ENCODE data around the gene GZMA.
"Not testable (repeated sequence)": the region's sequence is repeated elsewhere in the genome, so short reads cannot be mapped to it uniquely, and the experiment has no call there.

Gene GZMA

DNA sequence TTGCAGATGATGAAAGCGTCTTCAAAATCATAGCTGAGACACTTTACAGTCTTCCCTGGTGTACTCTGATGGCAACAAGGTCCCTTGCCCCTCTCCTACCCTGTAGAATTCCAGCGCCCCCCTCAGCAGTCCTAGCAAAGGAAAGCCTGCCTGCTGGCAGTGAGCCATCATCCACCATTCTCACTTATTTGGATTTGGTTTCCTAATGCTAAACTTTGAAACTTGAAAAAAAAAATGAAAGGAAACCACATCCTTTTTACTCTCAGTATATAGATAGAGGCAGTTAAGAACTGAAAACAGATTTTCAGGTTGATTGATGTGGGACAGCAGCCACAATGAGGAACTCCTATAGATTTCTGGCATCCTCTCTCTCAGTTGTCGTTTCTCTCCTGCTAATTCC is at the start of gene GZMA:
Gene GZMA (plus strand): TSS at position 299 of the 400 bp plus-strand sequence. CDS start 37 bp downstream, at position 336.
- no peak for DNase-seq

DNA sequence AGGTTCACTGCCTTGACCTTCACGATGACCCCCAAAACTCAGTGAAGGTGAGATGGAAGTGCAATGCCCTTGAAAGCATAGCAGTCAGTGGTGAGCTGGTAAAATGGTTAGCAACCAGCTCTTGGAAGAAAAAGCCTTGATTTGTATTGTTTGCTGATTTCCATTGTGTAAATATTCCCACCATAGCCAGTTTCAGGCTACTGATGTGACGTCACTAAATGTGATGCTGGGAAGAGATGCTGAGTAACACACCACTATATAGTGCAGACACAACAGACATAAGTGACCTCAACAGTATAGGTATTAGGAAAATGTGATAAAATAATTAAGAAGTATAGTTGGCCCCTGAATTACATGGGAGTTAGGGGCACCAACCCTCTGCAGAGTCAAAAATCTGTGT is 47.3 kb upstream of the GZMA start:
- no peak for DNase-seq

- peak; percentile 21 for DNase-seq
Observed at GRCh38 chr5:55062039-55062779, 40.2 kb upstream of the GZMA start.

GRCh38 chr5:55063220-55063863 is 39.1 kb upstream of the GZMA start:
- DNase-seq = no peak

- no peak for DNase-seq
Observed at GRCh38 chr5:55063899-55064298, 38.5 kb upstream of the GZMA start.

GRCh38 chr5:55064523-55064922 is 37.9 kb upstream of the GZMA start:
- DNase-seq = no peak

GRCh38 chr5:55066277-55066676 is 36.2 kb upstream of the GZMA start:
- no peak for DNase-seq

DNA sequence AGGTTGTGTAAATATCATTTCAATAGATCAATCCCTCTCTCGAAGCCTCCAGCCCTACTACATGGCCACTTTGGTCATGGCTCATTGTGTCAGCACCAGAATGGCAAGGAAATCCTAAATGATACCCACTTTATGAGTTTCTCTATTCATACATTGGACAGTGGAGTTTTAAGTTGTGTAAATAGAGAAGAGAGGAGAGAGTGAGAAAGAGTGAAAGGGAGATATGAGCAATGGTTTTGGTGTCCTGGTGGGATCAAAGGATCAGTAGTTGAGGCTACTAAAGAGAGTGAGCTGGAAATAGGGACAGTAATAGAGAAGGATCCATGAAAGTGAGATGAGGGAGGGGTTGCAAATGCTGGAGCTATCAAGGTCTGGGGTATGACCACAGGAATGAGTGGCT is 31.5 kb upstream of the GZMA start:
- DNase-seq = no peak

DNA sequence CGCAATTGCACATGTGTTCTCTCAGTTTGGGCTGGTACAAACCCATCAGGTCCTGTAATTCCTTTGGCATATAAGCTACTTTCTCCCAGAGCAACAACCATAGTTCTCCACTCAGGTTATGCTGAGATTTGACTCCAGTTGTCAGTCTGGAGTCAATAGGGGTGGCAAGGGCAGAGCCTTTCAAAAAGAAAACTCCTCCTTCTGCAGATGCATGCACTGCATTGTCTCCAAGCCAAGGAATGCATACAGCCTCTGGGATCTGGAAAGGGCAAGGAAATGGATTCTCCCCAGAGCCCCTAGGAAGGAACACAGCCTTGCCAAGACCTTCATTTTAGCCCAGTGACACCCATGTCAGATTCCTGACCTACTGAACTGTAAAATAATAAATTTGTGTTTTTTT is 31.0 kb upstream of the GZMA start:
- DNase-seq = no peak

- no peak for DNase-seq
Observed at GRCh38 chr5:55072666-55073065, 29.8 kb upstream of the GZMA start.

DNA sequence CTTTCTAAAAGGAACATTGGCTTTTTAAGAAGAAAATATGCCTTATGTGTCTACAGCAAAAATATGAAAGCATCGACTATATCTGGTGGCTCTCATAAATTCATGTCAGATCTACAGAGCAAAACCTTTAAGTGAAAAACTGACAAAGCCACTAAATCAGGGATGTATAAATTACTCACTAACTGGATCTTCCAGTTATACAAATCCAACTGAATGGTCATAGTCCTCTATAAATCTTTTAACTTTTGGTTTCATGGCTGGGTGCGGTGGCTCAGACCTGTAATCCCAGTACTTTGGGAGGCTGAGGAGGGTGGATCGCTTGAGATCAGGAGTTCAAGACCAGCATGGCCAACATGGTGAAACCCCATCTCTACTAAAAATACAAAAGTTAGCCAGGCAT is 29.2 kb upstream of the GZMA start:
- DNase-seq = no peak

GRCh38 chr5:55081541-55081940 is 20.9 kb upstream of the GZMA start:
- no peak for DNase-seq

- DNase-seq = not testable (repeated sequence)
Observed at GRCh38 chr5:55089301-55089700, 13.1 kb upstream of the GZMA start.

GRCh38 chr5:55091011-55091410 is 11.4 kb upstream of the GZMA start:
- not testable (repeated sequence) for DNase-seq

GRCh38 chr5:55096182-55096581 is 6.3 kb upstream of the GZMA start:
- no peak for DNase-seq

DNA sequence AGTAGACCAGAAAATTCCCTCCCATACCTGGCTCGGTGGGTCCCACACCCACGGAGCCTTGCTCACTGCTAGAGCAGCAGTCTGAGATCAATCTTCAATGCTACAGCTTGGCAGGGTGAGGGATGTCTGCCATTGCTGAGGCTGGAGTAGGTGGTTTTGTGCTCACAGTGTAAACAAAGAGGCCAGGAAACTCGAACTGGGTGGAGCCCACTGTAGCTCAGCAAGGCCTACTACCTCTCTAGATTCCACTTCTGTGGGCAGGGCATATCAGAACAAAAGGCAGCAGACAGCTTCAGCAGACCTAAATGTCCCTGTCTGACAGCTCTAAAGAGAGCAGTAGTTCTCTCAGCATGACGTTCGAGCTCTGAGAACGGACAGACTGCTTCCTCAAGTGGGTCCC is 5.6 kb upstream of the GZMA start:
- DNase-seq = no peak

DNA sequence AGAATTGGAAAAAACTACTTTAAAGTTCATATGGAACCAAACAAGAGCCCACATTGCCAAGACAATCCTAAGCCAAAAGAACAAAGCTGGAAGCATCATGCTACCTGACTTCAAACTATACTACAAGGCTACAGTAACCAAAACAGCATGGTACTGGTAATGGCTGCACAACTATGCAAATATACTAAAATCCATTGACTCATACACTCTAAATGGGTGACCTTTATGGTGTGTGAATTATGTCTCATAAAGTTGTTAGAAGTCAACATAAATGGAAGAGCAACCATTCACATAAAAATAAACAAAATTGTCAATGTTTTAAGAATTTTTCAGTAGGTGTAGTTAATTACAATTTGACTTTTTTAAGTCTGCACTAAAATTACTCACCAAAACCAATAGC is 1.3 kb upstream of the GZMA start:
- not testable (repeated sequence) for DNase-seq

- no peak for DNase-seq
Observed at GRCh38 chr5:55101556-55102276, 730 bp upstream of the GZMA start.

DNA sequence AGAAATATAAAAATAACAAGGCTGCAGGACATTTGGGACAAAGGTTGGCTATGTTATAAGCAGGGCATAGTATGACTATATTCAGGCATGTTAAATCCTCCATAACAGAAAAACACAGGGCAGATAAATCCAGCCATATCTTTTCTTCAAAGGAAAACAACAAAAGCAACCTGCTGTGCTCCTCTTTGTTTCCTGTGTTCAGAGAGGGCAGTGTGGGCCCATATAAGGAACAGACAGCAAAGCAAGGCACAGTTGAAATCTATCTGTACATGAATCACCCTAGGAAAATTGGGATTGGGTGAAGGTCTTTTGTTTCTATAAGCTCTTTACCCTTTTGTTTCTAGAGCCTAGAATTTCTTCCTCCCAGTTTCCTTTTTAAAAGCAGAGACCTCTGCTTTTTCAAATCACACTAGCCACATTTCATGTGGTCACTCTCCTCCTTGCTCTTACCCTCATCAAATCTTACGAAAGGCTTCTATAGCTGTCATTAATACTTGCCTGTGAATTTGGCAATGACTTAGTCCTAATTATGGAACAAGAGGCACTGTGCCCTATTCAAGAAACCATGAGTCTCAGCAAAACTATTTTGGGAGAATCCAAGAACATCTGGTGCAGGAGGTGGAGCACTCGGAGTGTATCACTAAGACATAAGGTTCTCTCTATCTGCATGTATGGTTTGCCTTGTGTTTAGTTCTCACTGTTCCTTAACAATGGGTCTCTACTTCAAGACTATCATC is 1.8 kb downstream of the GZMA start:
- DNase-seq = no peak

- DNase-seq = no peak
Observed at GRCh38 chr5:55104946-55105701, 2.7 kb downstream of the GZMA start.

- DNase-seq = not testable (repeated sequence)
Observed at GRCh38 chr5:55105976-55106375, 3.5 kb downstream of the GZMA start.

GRCh38 chr5:55108661-55109060 is 6.2 kb downstream of the GZMA start:
- no peak for DNase-seq

- DNase-seq = no peak
Observed at GRCh38 chr5:55110217-55110616, 7.8 kb downstream of the GZMA start.

Data from stimulated activated CD4-positive, alpha-beta T cell treated with anti-CD3 and anti-CD28 coated beads, Interleukin-12 subunit alpha, Interleukin-12 subunit beta, amount 100 ng/mL, for 4 hours (primary cell).